Mesendoderm (in vitro differentiated cells): Measurements from ENCODE around the gene KHDC1.

Experiments
- DNase-seq: peaks from one replicate; pipeline ENCODE4 v3.0.0; 2013
- H2AK5ac ChIP-seq: 2 replicates; pipeline ENCODE4 v1.6.1; 2013; ENCODE audit warnings: low read length, inconsistent platforms
- H2BK120ac ChIP-seq: 2 replicates; pipeline ENCODE4 v1.6.1; 2013; ENCODE audit warnings: low read depth, mild to moderate bottlenecking, low read length, moderate library complexity, mixed read lengths
- H2BK15ac ChIP-seq: replicated peaks from 2 replicates; pipeline ENCODE4 v1.6.1; 2013; ENCODE audit warnings: low read depth, mild to moderate bottlenecking, moderate library complexity
- H2BK5ac ChIP-seq: 2 replicates; pipeline ENCODE4 v1.6.1; 2013; ENCODE audit warnings: low read length, inconsistent platforms
- H3K18ac ChIP-seq: 2 replicates; pipeline ENCODE4 v1.6.1; 2013; ENCODE audit warnings: mild to moderate bottlenecking, low read length, mixed read lengths
- H3K23ac ChIP-seq: one replicate; pipeline ENCODE4 v1.6.1; 2013; ENCODE audit warnings: low read length
- H3K27ac ChIP-seq: 2 replicates; pipeline ENCODE4 v1.5.1; 2013; ENCODE audit warnings: low read depth, mild to moderate bottlenecking, inconsistent platforms, low read length, moderate library complexity
- H3K27me3 ChIP-seq: 2 replicates; pipeline ENCODE4 v1.6.1; 2013; ENCODE audit warnings: low read length, control low read depth, mild to moderate bottlenecking, inconsistent platforms; ENCODE audit not compliant: insufficient read depth, poor library complexity
- H3K36me3 ChIP-seq: 2 replicates; pipeline ENCODE4 v1.6.1; 2013; ENCODE audit warnings: low read length, inconsistent platforms; ENCODE audit not compliant: control insufficient read depth, insufficient read depth
- H3K4ac ChIP-seq: one replicate; pipeline ENCODE4 v1.6.1; 2013; ENCODE audit warnings: low read depth, mild to moderate bottlenecking, low read length, moderate library complexity
- H3K4me1 ChIP-seq: 2 replicates; pipeline ENCODE4 v1.6.1; 2013; ENCODE audit warnings: low read depth, low read length, inconsistent platforms; ENCODE audit not compliant: control insufficient read depth
- H3K4me2 ChIP-seq: 2 replicates; pipeline ENCODE4 v1.6.1; 2013; ENCODE audit warnings: low read length
- H3K4me3 ChIP-seq: 2 replicates; pipeline ENCODE4 v1.5.1; 2013; ENCODE audit warnings: mild to moderate bottlenecking, low read length
- H3K56ac ChIP-seq: one replicate; pipeline ENCODE4 v1.6.1; 2013; ENCODE audit warnings: low read length
- H3K79me1 ChIP-seq: 2 replicates; pipeline ENCODE4 v1.6.1; 2013; ENCODE audit warnings: low read length, inconsistent platforms
- H3K79me2 ChIP-seq: 2 replicates; pipeline ENCODE4 v1.6.1; 2013; ENCODE audit warnings: mild to moderate bottlenecking, low read length; ENCODE audit not compliant: control insufficient read depth, insufficient read depth
- H3K9ac ChIP-seq: 2 replicates; pipeline ENCODE4 v1.6.1; 2013; ENCODE audit warnings: low read length, inconsistent platforms
- H4K5ac ChIP-seq: one replicate; pipeline ENCODE4 v1.6.1; 2013; ENCODE audit warnings: low read length
- H4K8ac ChIP-seq: one replicate; pipeline ENCODE4 v1.6.1; 2013; ENCODE audit warnings: low read depth, mild to moderate bottlenecking, control low read depth, low read length, moderate library complexity
- WGBS: extraction: QIAGEN DNeasy Blood & Tissue Kit; methylation state at CpG from one replicate; pipeline ENCODE4 v1.1.7; 2013; ENCODE audit warnings: low lambda C conversion rate, missing lambda C conversion rate; ENCODE audit not compliant: insufficient coverage; ENCODE audit errors: extremely low coverage; 5-methylcytosine and 5-hydroxymethylcytosine counted together

Gene KHDC1

DNA sequence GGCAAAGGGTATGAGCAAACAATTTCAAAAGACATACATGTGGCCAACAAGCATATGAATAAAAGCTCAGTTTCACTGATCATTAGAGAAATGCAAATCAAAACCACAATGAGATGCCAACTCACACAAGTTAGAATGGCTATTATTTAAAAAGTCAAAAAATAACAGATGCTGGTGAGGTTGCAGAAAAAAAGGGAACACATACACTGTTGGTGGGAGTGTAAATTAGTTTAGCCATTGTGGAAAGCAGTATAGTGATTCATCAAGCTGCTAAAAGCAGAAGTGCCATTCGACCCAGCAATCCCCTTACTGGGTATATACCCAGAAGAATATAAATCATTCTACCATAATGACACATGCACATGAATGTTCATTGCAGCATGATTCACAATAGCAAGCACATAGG lies 31.0 kb downstream of the KHDC1 start:
- no peak overlapping the region for H3K4me2 ChIP-seq

GRCh38 chr6:73227606-73228255 lies 35.3 kb downstream of the KHDC1 start:
- Histone ChIP-seq H3K4me3 (no peak overlapping the region), H3K18ac (no peak overlapping the region), H3K4me1 (no peaks in the 10 kb centered on the region), H3K23ac (no peak overlapping the region), H2BK5ac (no peak overlapping the region), H4K5ac (no peak overlapping the region), H3K4ac (no peak overlapping the region), H3K79me2 (no peaks in the 10 kb centered on the region), H4K8ac (no peak overlapping the region), H3K56ac (no peak overlapping the region), H2BK15ac (no peak overlapping the region), H3K4me2 (no peak overlapping the region), H2AK5ac (no peak overlapping the region), H2BK120ac (no peak overlapping the region), H3K9ac (no peak overlapping the region), H3K79me1 (no peaks in the 10 kb centered on the region), H3K27ac (no peak overlapping the region), H3K36me3 (no peaks in the 10 kb centered on the region), H3K27me3 (no peaks in the 10 kb centered on the region)
- no peak for DNase-seq
- no CpG with 5 or more reads among the region's 3 CpGs for WGBS

More for the DNA sequence above, 31.0 kb downstream of the KHDC1 start:
- Histone ChIP-seq H3K4me3 (no peak overlapping the region), H4K8ac (no peak overlapping the region), H3K36me3 (no peaks in the 10 kb centered on the region), H2BK5ac (no peak overlapping the region), H3K79me1 (no peaks in the 10 kb centered on the region), H3K27ac (no peak overlapping the region), H3K18ac (no peak overlapping the region), H3K23ac (no peak overlapping the region), H2BK15ac (no peak overlapping the region), H2AK5ac (no peak overlapping the region), H2BK120ac (no peak overlapping the region), H3K4me1 (no peaks in the 10 kb centered on the region), H3K56ac (no peak overlapping the region), H3K4ac (no peak overlapping the region), H4K5ac (no peak overlapping the region), H3K27me3 (no peaks in the 10 kb centered on the region), H3K79me2 (no peaks in the 10 kb centered on the region), H3K9ac (no peak overlapping the region)
- no CpG with 5 or more reads among the region's 1 CpG for WGBS
- no peak for DNase-seq

GRCh38 chr6:73225396-73225795 lies 37.6 kb downstream of the KHDC1 start, which contains the start of gene KHDC1L:
TSS of gene KHDC1L (minus strand) at chr6:73225496. CDS start at chr6:73225408, 88 bp downstream.
- no peak within 1 kb of the TSS for H3K23ac ChIP-seq
- H3K4me2 ChIP-seq = no peak within 1 kb of the TSS
- no peak within 1 kb of the TSS for H4K8ac ChIP-seq
- no peak within 1 kb of the TSS for H3K9ac ChIP-seq
- no peaks in the 10 kb centered on the region for H3K4me1 ChIP-seq
- H3K79me2 ChIP-seq = no peaks in the 10 kb centered on the region
- H2AK5ac ChIP-seq = no peak within 1 kb of the TSS
- no peak within 1 kb of the TSS for H2BK15ac ChIP-seq
- no peaks in the 10 kb centered on the region for H3K36me3 ChIP-seq
- no peak within 1 kb of the TSS for H2BK5ac ChIP-seq
- H3K4me3 ChIP-seq = no peak within 1 kb of the TSS
- H4K5ac ChIP-seq = no peak within 1 kb of the TSS
- no peak within 1 kb of the TSS for H3K18ac ChIP-seq
- H3K4ac ChIP-seq = no peak within 1 kb of the TSS
- no peak for DNase-seq
- H3K27me3 ChIP-seq = no peaks in the 10 kb centered on the region
- no peak within 1 kb of the TSS for H3K27ac ChIP-seq
- WGBS = no CpG with 5 or more reads among the region's 4 CpGs
- H3K79me1 ChIP-seq = no peaks in the 10 kb centered on the region
- no peak within 1 kb of the TSS for H2BK120ac ChIP-seq
- no peak within 1 kb of the TSS for H3K56ac ChIP-seq

DNA sequence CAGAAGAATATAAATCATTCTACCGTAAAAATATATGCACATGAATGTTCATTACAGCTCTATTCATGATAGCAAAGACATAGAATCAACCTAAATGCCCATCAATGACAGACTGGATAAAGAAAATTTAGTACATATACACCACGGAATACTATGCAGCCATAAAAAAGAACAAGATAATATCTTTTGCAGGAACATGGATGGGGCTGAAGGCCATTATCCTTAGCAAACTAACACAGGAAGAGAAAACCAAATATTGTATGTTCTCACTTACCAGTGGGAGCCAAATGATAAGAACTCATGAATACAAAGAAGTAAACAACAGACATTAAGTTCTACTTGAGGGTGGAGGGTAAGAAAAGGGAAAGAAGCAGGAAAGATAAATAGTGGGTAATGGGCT lies 46.1 kb downstream of the KHDC1 start:
- H2BK120ac ChIP-seq = no peak overlapping the region
- no peak for DNase-seq
- no peak overlapping the region for H3K4ac ChIP-seq
- H3K23ac ChIP-seq = no peak overlapping the region
- H3K79me1 ChIP-seq = no peaks in the 10 kb centered on the region
- no peaks in the 10 kb centered on the region for H3K27me3 ChIP-seq
- H3K27ac ChIP-seq = no peak overlapping the region
- no peak overlapping the region for H4K5ac ChIP-seq
- no CpG with 5 or more reads among the region's 2 CpGs for WGBS
- no peaks in the 10 kb centered on the region for H3K36me3 ChIP-seq
- H3K18ac ChIP-seq = no peak overlapping the region
- no peak overlapping the region for H3K4me2 ChIP-seq
- no peak overlapping the region for H2BK5ac ChIP-seq
- no peaks in the 10 kb centered on the region for H3K4me1 ChIP-seq
- no peak overlapping the region for H2BK15ac ChIP-seq
- no peaks in the 10 kb centered on the region for H3K79me2 ChIP-seq
- H3K4me3 ChIP-seq = no peak overlapping the region
- no peak overlapping the region for H4K8ac ChIP-seq
- no peak overlapping the region for H2AK5ac ChIP-seq
- no peak overlapping the region for H3K9ac ChIP-seq
- H3K56ac ChIP-seq = no peak overlapping the region

DNA sequence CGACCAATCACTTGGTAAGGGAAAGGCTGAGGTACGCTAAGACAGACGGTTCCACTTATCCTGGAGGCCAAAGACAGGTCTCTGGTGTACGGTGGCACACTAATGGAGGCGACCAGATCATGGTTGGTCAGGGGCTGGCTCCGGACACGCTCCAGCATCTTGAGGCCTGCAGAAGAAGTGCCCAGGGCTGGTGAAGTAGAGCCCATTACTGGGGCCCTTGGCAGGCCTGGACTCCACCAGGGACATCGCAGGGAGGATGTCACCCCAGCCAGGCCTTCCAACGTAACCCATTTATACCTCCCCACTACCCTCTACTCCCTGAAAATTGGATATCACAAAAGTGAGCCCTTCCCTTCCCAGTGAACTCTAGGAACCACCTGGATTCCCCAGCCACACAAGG lies 53.9 kb downstream of the KHDC1 start:
- no peak overlapping the region for H3K4ac ChIP-seq
- no peak overlapping the region for H3K27ac ChIP-seq
- H4K5ac ChIP-seq = no peak overlapping the region
- no peak overlapping the region for H2BK15ac ChIP-seq
- no peak overlapping the region for H3K9ac ChIP-seq
- no peak overlapping the region for H3K56ac ChIP-seq
- H3K4me2 ChIP-seq = no peak overlapping the region
- H3K18ac ChIP-seq = no peak overlapping the region
- no peak for DNase-seq
- no peak overlapping the region for H2BK120ac ChIP-seq
- H3K4me3 ChIP-seq = no peak overlapping the region
- no peak overlapping the region for H2AK5ac ChIP-seq
- no peak overlapping the region for H4K8ac ChIP-seq
- no peak overlapping the region for H2BK5ac ChIP-seq
- H3K79me2 ChIP-seq = no peaks in the 10 kb centered on the region
- H3K4me1 ChIP-seq = no peaks in the 10 kb centered on the region
- WGBS = no CpG with 5 or more reads among the region's 9 CpGs
- H3K36me3 ChIP-seq = no peaks in the 10 kb centered on the region
- H3K23ac ChIP-seq = no peak overlapping the region
- H3K79me1 ChIP-seq = no peaks in the 10 kb centered on the region
- no peaks in the 10 kb centered on the region for H3K27me3 ChIP-seq
